CD1c-positive myeloid dendritic cell (primary cell): ENCODE data around the gene ZFAND6.

Experiments
- DNase-seq: peaks from one replicate; pipeline ENCODE4 v3.0.0-alpha.2; 2016; ENCODE audit errors: extremely low spot score

Gene ZFAND6

DNA sequence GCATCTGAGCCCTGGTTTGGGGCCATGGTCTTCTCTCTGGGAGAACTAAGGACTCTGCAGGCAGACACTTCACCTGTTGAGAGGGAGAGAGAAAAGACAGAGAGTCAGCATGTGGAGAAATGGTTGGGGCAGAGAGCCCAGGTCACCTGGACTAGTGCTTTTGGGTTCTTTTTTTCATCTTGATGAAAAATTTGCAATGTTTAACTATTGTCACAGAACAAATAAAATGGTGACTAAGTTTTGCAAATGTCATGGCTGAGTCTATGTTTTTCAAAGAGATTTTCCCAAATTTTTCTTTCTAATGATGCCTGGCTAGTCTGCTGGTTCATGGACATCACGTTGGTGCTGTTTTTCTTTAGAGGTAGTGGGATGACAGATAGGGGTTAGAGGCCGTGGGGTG, 111.1 kb downstream of the ZFAND6 start:
- DNase-seq: no peak

DNA sequence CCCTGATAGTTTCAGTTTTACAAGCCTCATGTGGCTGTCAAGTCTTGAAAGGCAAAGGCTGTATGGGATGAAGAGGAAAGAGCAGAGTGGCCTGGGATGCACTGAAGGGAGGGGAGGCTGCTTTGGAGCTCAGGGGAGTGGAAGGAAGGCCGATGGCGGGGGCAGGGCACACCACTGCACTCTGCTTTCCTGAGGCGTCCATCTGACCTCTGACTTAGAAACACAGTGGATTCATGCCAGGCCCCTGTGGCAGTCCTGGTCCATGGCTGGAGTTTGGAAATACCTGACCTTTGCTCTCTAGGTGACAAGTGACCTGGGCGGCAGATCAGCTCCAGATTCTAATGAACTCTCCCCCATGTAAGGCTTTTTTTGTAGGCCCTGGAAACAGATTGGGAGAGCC, 112.3 kb downstream of the ZFAND6 start:
- no peak for DNase-seq

DNA sequence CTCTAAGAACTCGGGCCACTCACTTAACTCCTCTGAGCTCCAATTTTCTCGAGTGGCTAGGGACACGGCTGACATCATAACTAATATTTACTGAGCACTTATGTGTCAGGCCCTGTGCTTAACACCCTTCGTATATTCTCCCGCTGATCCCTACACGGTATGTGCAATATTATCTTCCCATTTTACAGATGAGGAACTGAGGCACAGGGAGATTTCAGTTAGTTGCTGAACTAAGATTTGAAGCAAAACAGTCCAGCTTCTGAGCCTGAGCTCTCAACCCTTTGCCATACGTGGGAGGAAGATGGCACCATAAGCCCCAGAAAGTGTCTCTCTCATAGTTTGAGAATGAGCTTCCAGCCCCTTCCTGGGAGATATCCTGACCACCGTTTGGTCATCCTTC, 112.9 kb downstream of the ZFAND6 start:
- no peak for DNase-seq

DNA sequence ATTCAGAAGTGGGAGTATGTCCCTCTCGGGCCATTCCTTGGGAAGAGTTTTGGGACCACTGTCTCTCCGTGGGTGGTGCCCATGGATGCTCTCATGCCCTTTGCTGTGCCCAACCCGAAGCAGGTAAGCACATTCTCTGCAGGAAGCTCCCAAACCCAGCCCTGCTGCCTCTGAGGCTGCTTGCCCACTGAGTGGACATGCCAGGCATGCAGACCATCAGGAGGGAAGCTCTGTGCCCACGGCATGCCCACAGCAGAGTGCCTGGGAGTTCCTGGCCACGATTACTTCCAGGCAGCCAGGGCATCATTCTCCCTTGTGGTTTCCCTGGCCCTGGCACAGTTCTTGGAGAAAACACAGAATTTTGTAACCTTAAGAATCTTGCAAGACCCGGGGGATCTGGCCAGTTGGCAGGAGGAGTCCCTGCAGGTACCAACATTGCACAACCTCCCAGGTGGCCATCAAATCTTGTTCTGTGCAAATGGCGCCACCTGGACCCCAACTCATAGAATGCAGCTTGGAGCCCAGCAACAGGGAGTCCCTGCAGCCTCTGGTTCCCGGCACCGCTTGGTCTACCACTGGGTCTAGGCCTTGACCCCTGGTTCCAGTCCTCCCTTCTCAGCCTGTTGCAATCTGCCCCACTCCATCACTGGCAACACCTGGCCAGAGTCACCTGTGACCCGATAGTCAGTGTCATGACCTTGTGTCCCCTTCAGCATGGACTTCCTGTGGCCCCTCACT, 113.7 kb downstream of the ZFAND6 start:
- DNase-seq: peak; percentile 60

DNA sequence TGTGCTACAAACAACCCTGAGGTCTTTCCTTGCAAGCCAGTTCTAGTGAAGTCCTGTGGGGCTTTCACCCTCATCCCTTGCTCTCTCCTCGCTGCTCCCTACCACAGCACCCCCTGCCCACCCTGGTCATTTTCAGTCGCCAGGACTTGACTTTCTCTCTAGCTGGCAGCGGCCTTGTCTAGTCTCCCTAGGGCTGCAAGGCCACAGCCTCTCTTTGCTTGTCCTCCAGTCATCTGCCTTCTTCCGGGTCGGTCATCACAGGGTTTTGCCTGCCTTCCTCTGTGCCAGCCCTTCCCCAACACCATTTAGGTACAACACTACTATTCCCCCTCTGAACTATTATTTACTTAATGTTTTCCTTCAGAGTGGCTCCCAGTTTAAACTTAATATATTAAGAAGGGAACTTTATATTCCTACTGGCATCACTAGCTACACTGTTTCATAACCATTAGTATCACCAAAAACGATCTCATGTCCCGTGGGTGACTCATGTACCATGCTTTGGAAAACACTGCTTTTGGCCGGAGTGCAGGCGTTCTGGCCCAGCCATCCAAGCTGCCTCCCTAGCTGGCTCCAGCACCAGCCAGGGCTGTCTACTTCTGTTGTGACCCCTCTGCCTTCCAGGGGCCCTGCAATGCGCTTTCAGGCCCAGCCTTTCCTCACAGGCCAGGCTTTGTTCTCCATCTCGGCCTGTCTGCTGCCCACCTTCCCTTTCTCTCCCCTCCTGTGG, 114.7 kb downstream of the ZFAND6 start:
- no peak for DNase-seq

DNA sequence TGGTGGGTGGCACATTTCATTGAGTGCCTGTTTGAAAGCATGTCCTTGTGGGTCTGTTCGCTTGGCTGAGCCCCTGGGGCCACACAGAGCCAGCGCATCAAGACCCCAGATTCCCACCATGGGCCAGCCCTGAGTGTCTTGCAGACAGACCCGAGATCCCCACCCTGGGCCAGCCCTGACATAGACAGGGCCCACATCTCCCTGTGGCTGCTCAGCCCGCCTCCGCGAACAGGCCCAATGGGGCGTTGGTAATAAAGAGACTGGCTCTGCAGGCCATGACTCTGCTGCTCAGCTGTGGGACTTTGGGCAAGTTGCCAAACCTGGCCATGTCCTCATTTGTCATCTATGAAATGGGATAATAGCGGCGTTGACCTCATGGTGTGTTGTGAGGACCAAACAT, 116.0 kb downstream of the ZFAND6 start:
- DNase-seq: no peak

DNA sequence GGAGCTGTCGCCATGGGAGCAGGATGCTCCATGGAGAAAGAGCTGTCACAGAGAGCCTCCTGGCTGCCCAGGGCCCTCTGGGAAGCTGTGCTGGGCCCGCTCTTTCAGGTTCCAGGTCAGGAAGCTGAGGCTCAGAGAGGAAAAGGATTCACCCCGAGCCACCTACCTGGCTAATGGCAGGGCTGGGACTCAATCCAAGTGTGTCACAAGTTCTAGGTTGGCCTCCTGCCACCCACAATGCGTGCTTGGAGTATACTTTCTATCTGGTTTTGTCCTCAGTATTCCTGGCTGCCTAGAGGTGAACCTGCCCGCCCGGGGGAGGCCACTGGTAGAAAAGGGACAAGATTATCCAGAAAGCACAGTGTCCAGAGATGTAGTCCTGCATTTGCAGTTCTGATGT, 117.0 kb downstream of the ZFAND6 start:
- DNase-seq: no peak

DNA sequence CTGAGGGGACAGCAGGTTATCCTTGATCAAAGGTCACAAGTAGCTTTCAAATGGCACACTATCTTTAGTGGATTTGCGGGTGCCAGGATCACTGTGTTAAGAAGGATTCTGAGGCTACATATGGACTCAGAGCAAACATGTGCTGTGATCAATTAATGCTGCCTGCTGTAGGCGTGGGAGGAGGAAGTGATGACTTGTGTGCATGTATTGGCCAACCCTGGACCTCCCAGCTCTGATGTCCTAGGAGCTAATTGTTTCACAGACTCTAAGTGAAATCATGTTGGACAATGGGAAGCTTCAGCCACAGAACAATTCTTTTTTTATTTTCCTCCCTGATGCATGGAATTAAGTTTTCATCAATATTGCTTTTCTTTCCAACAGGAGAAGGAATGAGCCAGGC, 117.7 kb downstream of the ZFAND6 start:
- DNase-seq: peak; percentile 44

DNA sequence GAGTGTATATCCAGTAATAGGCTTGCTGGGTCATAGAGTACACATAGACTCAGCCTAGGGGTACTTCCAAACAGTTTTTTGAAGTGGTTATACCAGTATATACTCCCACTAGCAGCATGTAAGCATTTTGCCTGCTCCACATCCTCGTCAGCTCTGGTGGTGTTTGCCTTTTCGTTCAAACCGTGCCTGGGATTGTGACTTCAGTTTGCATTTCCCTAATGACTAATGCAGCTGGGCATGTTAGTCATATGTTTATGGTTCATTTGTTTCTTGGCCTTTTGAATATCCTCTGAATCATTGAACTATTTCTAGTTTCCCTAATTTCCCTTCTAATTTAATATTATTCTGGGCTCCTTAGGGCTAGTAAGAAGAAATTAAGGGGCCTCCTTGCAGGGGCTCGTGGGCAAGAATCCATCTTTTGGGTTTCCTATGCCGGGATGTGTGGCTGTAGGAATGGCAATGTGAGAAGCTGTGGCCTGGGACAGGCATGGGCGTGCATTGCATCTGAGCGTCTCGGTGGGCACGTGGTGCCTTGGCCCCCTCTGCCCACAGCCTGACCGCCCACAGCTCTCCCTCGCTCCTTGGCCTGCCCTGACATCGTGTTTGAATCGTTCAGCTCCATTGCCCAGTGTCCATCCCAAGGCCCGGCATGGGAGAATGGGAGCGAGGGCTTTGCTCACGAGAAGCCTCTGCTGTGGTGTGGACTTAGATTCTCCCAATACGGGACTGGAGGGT, 119.7 kb downstream of the ZFAND6 start:
- DNase-seq: no peak

DNA sequence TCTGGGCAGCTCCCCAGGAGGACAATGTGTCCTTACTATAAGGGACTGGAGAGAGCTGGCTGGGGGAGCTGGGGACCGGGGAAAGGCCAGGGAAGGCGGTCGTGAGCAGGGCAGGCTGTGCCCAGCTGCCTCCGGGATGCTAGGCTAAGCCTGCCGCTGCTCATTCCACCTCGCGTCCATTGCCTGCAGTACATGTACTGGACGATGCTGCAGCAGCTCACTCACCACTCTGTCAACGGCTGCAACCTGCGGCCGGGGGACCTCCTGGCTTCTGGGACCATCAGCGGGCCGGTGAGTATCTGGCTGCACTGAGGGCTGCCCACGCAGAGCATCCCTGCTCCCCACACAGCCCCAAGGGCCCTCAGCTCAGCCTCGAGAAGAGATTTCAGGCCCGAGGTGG, 120.5 kb downstream of the ZFAND6 start:
- no peak for DNase-seq

DNA sequence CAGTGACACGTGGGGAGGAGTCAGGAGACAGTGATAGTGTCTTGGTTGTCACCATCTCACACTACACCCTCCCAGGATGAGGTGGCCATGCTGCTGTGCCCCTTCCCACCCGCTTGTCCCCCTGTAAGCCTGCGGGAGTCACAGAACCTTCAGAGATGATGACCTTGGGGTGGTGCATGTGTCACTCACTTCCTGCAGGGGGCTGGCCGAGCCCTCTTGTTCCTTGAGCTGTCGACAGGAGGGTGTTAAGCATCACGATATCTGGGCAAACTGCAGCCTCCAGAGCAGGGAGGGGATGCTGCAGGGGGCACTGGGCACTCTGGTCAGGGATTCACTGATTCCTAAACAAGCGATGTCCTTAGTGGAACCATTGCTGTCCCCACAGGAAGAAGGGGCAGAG, 121.0 kb downstream of the ZFAND6 start:
- DNase-seq: no peak

DNA sequence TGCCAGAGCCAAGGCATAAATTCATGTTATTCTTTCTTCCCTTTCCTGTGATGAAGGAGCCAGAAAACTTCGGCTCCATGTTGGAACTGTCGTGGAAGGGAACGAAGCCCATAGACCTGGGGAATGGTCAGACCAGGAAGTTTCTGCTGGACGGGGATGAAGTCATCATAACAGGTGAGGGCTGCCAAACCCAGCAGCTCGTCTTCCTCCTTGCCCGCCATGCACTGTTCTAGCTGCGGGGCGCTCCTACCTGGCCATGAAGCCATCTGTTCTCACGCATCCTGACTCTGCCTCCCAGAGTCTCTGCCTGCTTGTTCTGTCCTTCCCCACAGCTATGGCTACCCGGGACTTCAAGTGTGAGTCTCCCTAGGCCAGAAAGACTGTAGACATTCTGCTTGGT, 121.5 kb downstream of the ZFAND6 start:
- no peak for DNase-seq

DNA sequence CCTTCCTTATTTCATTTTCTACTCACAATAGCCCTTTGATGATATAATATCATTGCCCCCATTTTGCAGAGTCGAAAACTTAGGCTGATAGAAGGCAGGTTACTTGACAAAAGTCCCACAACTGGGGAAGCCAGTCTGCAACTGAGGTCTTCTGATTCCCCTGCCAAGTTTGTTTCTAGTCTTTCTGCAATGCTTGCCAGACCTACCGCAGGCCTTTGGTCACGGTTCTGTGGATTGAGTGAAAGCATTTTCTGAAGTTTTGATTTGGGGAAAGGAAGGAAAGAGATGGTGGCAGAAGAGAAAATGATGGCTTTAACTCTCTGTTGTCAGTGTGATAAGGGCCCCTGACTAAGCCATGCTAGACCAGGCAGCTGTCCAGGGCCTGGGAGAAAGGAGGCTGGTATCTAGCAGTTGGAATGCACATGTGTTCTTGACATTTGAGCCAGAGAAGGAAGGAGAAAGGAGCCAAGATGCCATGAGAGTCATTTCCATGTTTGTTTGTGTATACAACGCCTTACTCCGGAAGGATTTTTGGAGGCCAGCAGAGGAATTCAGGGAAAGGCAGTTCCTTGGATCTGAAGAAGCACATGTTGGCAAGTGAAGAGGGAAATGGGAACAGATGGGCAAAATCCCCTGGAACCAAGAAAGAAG, 123.3 kb downstream of the ZFAND6 start:
- DNase-seq: no peak

DNA sequence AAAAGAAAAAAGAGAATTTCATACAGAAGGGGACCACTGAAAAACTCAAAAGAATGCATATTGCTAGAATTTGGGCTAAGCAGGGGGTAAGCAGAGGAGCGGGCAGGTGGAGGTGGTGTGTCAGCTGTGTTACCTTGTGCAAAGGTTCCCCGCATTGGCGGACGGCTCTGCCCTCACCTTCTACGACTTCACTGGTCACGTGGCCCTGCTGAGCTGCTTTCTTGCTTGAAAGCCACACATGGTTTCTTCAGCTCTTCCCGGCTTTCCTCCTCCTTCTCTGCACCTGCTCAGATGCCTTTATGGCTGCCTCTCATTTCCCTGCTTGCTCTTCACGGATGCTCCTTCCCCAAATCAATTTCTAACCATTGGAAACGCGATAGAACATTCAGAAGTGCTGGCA, 123.8 kb downstream of the ZFAND6 start:
- no peak for DNase-seq

DNA sequence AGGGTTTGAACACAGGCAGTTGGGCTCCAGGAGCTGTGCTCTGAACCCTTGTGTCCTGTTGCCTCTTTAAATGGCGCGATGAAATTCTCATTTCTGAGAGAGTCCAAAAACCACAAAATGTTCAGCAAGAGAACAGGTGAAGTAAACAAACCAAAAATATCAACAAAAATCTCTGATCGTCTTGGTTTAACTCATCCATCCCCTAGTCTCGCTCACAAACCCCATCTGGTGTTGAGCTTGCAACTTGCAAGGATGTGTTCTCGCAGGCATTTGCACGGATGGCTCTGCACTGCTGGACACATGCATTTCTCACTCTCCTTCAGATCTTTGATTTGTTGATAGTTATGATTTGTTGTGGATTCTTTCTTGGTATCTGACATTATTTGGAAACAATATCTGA, 124.4 kb downstream of the ZFAND6 start:
- no peak for DNase-seq

DNA sequence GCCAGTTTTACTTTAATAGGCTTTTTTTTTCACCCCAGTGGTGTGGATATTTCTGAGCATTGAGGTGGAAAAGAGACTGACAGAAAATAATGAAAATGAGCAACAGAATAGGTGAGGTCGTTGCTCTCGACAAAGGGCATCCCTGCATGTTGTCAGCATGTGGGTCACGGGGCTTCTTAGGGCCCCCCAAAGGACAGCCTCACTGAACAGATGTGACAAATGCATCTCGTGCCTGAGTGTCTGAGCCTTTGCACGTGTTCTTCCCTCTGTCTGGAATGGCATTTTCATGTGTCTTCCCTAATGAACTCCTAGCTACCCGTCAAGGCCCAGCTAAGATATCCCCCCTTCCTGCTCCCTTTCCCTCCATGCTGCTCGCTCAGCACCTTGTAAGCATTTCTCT, 125.1 kb downstream of the ZFAND6 start:
- DNase-seq: no peak

DNA sequence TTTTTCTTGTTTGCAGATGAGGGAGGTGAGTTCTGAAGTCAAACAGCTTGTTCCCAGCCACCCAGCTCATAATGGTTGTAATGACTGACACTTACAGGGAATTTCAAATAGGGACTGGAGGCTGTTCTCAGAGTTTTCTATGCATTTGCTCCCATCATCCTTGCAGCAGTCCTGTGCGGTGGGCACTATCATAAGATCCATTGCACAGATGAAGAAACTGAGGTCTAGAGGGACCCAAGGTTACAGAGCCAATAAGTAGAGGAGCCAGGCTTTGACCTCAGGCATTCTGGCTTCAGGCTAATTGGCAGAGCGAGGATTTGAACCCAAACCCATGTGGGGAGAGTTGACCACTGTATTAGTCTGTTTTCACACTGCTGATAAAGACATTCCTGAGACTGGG, 125.7 kb downstream of the ZFAND6 start:
- DNase-seq: no peak

DNA sequence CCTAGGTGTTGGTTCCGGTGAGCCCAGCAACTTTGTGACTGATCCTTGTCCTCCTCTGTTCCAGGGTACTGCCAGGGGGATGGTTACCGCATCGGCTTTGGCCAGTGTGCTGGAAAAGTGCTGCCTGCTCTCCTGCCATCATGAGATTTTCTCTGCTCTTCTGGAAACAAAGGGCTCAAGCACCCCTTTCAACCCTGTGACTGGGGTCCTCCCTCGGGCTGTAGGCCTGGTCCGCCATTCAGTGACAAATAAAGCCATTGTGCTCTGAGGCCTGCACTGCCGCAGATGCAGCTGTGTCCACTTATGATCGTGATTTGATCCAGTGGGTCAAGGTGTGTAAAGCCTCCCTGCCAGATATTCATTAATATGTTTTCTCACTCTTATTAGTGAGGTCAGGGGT, 126.6 kb downstream of the ZFAND6 start:
- DNase-seq: no peak

DNA sequence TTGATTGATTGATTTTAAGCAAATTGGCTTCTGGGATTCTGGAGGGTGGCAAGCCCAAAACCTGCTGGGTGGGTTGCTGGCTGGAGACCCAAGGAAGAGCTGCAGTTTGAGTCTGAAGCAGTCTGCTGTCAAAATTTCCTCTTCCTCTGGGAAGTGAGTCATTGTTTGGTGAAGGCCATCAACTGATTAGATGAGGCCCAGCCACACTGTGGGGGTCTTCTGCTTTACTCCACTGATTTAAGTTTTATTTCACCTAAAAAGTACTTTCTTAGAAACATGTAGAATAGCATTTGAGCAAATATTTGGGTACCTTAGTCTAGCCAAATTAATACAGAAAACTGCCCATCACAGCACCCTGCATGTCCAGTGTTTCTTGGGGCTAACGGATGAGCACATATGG, 127.1 kb downstream of the ZFAND6 start:
- no peak for DNase-seq
